A673 (cell line): ENCODE results near the gene DCHS1. TPM values are rescaled to one million over a fixed set of nuclear protein-coding genes. Genes with fewer than 3 reads are reported as not detected.

Experiments
- BruUV-seq: library from RNA; stranded (reverse); fragments of 400-500 nt; replicated peaks from 2 replicates; lab custom pipeline; 2021; lab: Mats Ljungman, UMichigan
- CTCF ChIA-PET: fragments of 300-600 bp; sonication (Branson Sonifier 250); formaldehyde crosslinking; loops from one replicate; lab custom pipeline; 2022; ENCODE audit warnings: antibody characterized with exemption; lab: Charles Lee
- POLR2A ChIA-PET: fragments of 300-600 bp; sonication (Branson Sonifier 250); formaldehyde crosslinking; loops from one replicate; lab custom pipeline; 2022; ENCODE audit warnings: antibody characterized with exemption; ENCODE audit not compliant: low non-redundant PET; lab: Charles Lee
- DNase-seq: peaks from one replicate; pipeline ENCODE4 v3.0.0-alpha.2; 2015; ENCODE audit warnings: low spot score
- H3K27ac ChIP-seq: fragments of 200-600 bp; sonication (generic); 2 replicates; pipeline ENCODE4 v1.5.1; 2016; ENCODE audit warnings: mixed run types, low read depth, mild to moderate bottlenecking, mixed read lengths, antibody characterized with exemption, low read length; ENCODE audit not compliant: poor library complexity, severe bottlenecking
- H3K27me3 ChIP-seq: fragments of 200-600 bp; sonication (generic); replicated peaks from 2 replicates; pipeline ENCODE4 v1.6.1; 2017; ENCODE audit warnings: mixed run types, low read depth, mild to moderate bottlenecking, mixed read lengths, antibody characterized with exemption, low read length; ENCODE audit not compliant: insufficient read depth, poor library complexity
- H3K36me3 ChIP-seq: fragments of 200-600 bp; sonication (generic); 2 replicates; pipeline ENCODE4 v1.6.1; 2016; ENCODE audit warnings: mixed run types, mild to moderate bottlenecking, mixed read lengths, antibody characterized with exemption, low read length; ENCODE audit not compliant: insufficient read depth, poor library complexity, severe bottlenecking
- H3K4me1 ChIP-seq: fragments of 200-600 bp; sonication (generic); 2 replicates; pipeline ENCODE4 v1.6.1; 2017; ENCODE audit warnings: mixed run types, mild to moderate bottlenecking, mixed read lengths, antibody characterized with exemption, low read length; ENCODE audit not compliant: insufficient read depth, poor library complexity, severe bottlenecking
- H3K4me3 ChIP-seq: fragments of 200-600 bp; sonication (generic); 2 replicates; pipeline ENCODE4 v1.5.1; 2016; ENCODE audit warnings: low read depth, mixed run types, mild to moderate bottlenecking, mixed read lengths, low read length; ENCODE audit not compliant: poor library complexity, severe bottlenecking
- H3K9me3 ChIP-seq: fragments of 200-600 bp; sonication (generic); 2 replicates; pipeline ENCODE4 v1.6.1; 2016; ENCODE audit warnings: mixed run types, low read depth, mild to moderate bottlenecking, mixed read lengths, antibody characterized with exemption, low read length; ENCODE audit not compliant: poor library complexity, severe bottlenecking
- EZH2 ChIP-seq: fragments of 200-600 bp; sonication (generic); IDR thresholded peaks from 2 replicates; pipeline ENCODE4 v1.6.1; 2017; ENCODE audit warnings: borderline replicate concordance, low read depth, mild to moderate bottlenecking, mixed read lengths, antibody characterized with exemption, low read length; ENCODE audit not compliant: poor library complexity, severe bottlenecking
- intact Hi-C: fragments of 100-400 bp; cut with micrococcal nuclease; formaldehyde crosslinking; loops from one replicate; pipeline ENCODE4 v1.10.0; 2022; ENCODE audit not compliant: unreplicated experiment
- total RNA-seq: library from RNA; stranded (reverse); gene quantifications from 2 replicates; pipeline ENCODE4 v1.2.3, GENCODE V29; 2021
- TF ChIP-seq, protein P1 (sequence below): fragments of 300-800, 200-600 bp; sonication (generic); conservative IDR thresholded peaks from 2 replicates; pipeline ENCODE4 v1.5.1; 2017; ENCODE audit warnings: low read depth, mild to moderate bottlenecking, antibody characterized with exemption, low read length, moderate library complexity, mixed read lengths

The DCHS1 gene
- total RNA-seq, 1 experiment from 2014 or later = 17.6 TPM

DNA sequence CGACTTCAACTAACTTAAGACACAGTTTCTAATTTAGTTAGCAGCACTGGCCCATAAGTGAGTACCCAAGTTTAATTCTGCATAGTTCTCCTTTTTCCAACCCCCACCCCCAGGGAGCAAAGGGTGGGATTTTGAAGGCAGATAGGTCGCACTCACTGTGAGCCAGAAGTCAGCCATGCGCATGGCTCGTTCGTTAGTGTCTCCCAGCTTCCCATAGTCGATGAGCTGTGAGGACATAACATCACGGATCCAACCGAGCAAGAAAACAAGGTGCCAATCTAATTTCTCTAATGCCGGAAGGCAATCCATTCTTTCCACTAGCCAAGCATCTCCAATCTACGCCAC is 27.0 kb upstream of the DCHS1 start:
- Histone ChIP-seq H3K9me3 (no peaks in the 10 kb centered on the region), H3K4me1 (peaks cover 4% of the 10 kb centered on the region), H3K36me3 (peaks cover 17% of the 10 kb centered on the region), H3K27me3 (no peaks in the 10 kb centered on the region), H3K4me3 (peak overlapping the region; percentile 100), H3K27ac (peak overlapping the region; percentile 92)
- ChIA-PET POLR2A (no interaction called here), CTCF (interaction anchor here (1.0 kb wide), 1 partner anchor 304 kb away, joined by 9 read pairs; no protein-coding TSS in a partner anchor)
- intact Hi-C loops = loop anchor here (2.0 kb wide), 1 partner anchor 64 kb away; the partner anchor contains the start of gene TPP1
- BruUV-seq = TSS peak; percentile 70
- peak; percentile 10 for DNase-seq
- TF ChIP-seq, protein P1, sequence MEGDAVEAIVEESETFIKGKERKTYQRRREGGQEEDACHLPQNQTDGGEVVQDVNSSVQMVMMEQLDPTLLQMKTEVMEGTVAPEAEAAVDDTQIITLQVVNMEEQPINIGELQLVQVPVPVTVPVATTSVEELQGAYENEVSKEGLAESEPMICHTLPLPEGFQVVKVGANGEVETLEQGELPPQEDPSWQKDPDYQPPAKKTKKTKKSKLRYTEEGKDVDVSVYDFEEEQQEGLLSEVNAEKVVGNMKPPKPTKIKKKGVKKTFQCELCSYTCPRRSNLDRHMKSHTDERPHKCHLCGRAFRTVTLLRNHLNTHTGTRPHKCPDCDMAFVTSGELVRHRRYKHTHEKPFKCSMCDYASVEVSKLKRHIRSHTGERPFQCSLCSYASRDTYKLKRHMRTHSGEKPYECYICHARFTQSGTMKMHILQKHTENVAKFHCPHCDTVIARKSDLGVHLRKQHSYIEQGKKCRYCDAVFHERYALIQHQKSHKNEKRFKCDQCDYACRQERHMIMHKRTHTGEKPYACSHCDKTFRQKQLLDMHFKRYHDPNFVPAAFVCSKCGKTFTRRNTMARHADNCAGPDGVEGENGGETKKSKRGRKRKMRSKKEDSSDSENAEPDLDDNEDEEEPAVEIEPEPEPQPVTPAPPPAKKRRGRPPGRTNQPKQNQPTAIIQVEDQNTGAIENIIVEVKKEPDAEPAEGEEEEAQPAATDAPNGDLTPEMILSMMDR = no peak
- no peak for TF ChIP-seq EZH2

DNA sequence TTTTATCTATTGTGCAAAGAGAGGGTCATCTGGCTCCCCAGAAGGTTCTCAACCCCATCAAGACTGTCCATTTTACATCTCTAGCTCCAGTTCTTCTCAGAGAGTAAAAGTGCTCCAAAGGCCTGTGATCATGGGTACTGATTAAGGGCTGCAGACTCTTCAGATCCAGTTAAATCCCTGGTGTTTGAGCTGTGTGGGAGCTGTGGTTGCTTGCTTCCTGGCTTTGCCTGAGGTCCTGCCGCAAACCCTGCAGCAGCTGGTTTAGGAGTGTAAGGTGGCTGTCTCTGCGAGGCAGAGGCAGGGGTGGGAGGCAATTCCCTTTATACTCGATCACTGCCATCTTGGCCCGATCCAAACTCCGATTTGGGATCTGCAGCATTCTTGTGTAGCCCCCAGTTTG is 26.3 kb upstream of the DCHS1 start:
- Histone ChIP-seq H3K9me3 (no peaks in the 10 kb centered on the region), H3K4me1 (peaks cover 4% of the 10 kb centered on the region), H3K36me3 (peaks cover 17% of the 10 kb centered on the region), H3K27ac (peak overlapping the region; percentile 92), H3K4me3 (peak overlapping the region; percentile 100), H3K27me3 (no peaks in the 10 kb centered on the region)
- intact Hi-C loops = loop anchor here (2.0 kb wide), 1 partner anchor 63 kb away; the partner anchor contains the start of gene TPP1
- ChIA-PET CTCF (interaction anchor here (0.5 kb wide), 1 partner anchor 16 kb away, joined by 5 read pairs; no protein-coding TSS in a partner anchor), POLR2A (no interaction called here)
- BruUV-seq = no TSS peak
- peak; percentile 11 for DNase-seq
- TF ChIP-seq, protein P1 = no peak
- TF ChIP-seq EZH2 = no peak

DNA sequence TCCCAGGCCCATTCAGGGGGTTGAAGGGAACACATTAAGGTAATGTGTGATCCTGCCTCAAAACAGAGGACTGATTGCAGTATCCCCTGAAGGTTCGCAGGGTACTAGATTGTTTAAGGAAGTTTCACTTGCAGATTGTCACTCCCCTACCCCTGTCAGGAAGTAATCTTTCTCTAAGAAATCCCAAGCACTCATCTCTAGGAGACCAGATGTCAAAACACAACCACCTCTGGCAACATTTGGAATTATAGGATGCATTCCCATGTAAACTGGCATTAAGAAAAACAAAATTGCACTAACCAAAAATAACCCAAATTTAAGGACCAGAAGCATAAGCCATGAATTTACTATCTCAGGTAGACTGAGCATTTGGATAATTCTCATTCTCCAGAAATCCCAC is 25.9 kb upstream of the DCHS1 start:
- no peaks in the 10 kb centered on the region for H3K27me3 ChIP-seq
- no peak overlapping the region for H3K27ac ChIP-seq
- intact Hi-C loops = no loop called here
- H3K9me3 ChIP-seq = no peaks in the 10 kb centered on the region
- ChIA-PET CTCF (interaction anchor here (0.5 kb wide), 1 partner anchor 16 kb away, joined by 5 read pairs; no protein-coding TSS in a partner anchor), POLR2A (no interaction called here)
- H3K36me3 ChIP-seq = peaks cover 17% of the 10 kb centered on the region
- TF ChIP-seq, protein P1 = no peak
- TF ChIP-seq EZH2 = no peak
- peaks cover 4% of the 10 kb centered on the region for H3K4me1 ChIP-seq
- BruUV-seq = no TSS peak
- H3K4me3 ChIP-seq = peak overlapping the region; percentile 100
- no peak for DNase-seq
